HTERT RPE-1 (cell line): ENCODE data around the gene GJB4.

ENCODE experiments used
- in situ Hi-C: fragments of 300-500 bp; cut with MboI; formaldehyde crosslinking; loops from 4 replicates; pipeline ENCODE4 v1.14.3; 2020; ENCODE audit warnings: low sequenced_read_pairs

The GJB4 gene

DNA sequence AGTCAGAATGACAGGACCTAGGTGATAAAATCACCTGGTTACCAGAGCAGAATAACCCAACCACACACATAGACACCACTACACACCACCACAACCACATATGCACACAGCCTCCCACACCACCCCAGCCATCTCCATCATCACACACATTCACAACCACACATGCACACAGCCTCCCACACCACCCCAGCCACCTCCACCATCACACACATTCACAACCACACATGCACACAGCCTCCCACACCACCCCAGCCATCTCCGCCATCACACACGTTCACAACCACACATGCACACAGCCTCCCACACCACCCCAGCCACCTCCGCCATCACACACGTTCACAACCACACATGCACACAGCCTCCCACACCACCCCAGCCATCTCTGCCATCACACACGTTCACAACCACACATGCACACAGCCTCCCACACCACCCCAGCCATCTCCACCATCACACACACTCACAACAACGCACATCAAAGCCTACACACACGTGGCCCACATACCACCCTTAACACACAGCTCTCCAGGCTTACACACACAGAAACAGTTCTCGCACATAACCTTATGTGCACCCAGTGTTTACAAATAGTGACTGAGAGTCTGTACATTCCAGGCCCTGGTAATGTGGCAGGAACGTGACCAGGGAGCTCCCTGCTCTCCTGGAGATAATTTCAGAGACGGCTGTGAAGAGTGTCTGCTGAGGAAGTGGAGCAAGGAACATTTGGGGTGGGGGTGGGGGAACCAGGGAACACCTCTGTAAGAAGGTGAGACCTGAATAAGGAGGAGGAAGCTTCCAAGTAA lies 18.2 kb downstream of the GJB4 start:
- in situ Hi-C loops, result no loop called here

DNA sequence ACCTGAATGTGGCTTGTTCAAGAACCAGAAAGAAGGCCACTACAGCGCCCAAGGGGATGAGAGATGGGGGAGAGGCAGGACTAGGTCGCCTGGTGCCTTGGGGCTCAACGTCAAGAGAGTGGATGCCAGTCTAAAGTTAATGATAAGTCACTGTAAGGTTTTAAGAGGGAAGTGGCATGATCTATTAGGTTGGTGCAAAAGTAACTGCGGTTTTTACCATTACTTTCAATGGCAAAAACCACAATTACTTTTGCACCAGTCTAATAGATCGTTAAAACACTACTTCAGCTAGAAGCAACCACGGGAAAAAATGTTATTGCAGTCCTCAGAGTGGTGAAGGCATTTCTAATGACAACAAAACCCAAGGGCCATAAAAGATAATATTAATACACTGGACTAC lies 18.8 kb downstream of the GJB4 start:
- in situ Hi-C loops, result no loop called here

DNA sequence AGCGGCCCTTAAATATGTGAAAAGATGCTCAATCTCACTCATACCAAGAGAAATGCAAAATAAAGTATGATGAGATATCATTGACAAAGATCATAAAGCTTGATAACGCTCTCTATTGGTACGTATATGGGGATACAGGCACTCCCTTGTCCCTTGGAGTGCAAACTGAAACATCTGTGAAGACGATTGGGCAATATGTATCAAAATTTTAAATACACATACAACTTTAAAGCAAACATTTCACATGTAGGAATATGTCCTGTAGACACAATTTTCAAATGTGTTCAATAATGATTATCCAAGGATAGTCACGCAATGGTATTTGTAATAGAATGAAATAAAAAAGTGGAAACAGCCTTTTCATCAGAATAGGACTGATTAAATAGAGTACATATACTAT lies 19.5 kb downstream of the GJB4 start:
- in situ Hi-C loops, result no loop called here

DNA sequence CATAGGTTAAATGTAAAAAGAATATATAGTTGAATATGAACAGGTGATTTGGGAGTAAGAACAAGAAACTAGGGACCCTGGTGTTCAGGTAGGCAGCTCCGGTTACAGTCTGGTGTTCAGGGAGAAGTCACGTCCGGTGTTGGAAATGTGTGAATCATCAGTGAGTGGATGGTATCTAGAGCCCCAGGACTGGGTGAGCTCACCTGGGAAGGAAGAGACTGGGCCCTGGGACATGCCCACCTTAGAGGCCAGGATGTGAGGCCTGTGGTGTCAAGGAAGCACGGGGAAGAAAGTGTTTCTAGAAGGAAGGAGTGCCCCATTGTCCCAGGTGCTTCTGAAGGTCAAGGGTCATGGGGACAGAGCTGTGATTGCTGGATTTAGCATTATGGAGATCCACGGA lies 20.0 kb downstream of the GJB4 start:
- in situ Hi-C loops, result no loop called here

DNA sequence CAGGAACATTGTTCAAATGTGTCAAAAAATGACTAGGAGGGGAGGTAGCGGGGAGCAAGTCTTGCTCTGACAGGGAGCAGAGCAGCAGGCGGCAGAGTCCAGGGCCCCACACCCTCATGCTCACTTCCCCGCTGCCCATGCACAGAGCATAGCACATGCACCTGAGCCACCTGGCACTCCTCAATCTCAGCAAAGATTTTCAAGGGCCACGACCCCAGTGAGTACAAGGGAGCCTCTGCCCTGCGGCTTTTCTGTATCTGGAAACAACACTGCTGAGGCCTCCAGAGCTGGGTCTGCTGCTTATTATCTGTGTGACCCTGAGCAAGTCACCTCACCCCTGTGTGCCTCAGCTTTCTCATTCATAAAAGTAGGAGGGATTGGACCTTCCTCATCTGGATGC lies 20.4 kb downstream of the GJB4 start:
- in situ Hi-C loops, result no loop called here

DNA sequence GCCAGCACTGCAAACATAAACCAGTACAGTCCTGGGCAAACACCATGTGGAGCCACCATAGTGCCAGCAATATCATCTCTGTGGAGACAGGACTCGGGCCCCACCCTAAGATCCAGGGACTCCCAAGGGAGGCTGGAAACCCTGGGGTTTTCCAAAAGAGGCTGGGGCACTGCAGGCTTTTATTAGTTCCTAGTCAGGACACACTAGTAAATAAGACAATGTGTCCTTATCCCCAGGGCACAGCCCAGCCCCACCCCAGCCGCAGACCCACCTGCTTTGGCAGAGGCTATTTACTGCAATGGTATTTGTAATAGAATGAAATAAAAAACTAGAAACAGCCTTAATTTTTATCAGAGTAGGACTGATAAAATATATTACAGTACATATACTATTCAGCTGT lies 21.0 kb downstream of the GJB4 start:
- in situ Hi-C loops, result no loop called here

DNA sequence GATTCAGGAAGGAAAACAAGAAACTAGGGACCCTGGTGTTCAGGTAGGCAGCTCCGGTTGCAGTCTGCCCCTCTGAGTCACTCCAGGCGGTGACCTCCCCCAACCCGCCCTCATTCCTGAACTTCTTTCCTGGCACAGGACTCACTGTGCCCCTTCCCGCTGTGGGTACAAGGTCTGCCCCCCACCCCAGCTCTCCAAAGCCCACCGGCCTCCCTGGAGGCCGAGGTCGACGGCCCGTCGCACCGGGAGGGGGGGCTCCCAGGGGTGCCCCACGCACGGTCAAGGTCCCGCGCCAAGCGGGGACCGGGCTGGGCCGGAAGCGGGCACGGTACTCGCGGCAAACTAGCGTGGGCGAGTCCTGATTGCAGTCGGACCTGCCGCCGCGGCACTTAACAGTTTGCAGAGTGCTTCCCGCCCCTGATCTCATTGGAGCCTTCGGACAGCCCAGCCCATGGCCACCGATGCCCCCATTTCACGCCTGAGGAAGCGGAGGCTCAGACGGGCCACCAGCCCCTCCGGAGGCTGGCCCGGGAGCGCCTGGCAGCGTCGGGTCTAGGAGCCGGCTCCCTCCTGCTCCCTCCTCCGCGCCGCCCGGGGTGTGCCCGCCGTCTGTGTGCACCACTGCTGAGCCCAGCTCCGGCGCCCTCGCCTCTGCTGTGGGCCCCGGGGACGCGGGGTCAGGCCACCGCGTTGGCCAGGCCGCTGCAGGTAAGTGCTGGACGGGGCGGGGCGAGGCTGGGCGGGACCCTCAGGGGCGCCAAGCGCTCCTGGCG lies 21.7 kb downstream of the GJB4 start, which contains the start of gene GJB3:
TSS of gene GJB3 (plus strand) at position 144 of the 773 bp plus-strand sequence. CDS start 3,549 bp downstream, outside the sequence.
- in situ Hi-C loops, result no loop called here

DNA sequence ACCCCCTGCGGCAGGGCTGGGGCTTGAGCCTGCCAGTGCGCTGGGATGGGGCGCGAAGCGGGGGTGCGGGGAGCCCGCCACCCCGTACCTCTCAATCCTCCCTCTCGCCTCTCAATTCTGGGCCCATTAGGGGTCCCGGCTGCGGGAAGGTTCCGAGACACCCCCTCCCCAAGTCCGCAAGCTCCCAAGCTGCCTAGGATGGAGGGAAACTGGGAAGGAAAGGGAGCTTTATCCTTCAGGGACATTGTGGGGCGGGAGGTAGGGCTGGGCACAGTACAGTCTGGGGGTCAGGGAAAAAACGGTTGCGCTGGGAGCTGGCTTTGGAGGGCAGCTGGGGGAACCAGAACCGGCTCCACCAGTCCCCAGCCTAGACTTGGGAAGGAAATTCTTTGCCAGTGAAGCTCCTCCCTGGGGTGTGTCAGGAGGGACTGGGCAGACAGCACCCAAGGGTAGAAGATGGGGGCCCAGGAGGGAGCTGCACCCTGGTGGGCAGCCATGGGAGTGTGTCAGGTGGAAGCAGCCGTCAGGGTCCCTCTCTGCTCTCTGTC lies 22.4 kb downstream of the GJB4 start:
- in situ Hi-C loops, result no loop called here

DNA sequence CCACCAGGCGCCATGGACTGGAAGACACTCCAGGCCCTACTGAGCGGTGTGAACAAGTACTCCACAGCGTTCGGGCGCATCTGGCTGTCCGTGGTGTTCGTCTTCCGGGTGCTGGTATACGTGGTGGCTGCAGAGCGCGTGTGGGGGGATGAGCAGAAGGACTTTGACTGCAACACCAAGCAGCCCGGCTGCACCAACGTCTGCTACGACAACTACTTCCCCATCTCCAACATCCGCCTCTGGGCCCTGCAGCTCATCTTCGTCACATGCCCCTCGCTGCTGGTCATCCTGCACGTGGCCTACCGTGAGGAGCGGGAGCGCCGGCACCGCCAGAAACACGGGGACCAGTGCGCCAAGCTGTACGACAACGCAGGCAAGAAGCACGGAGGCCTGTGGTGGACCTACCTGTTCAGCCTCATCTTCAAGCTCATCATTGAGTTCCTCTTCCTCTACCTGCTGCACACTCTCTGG lies 25.2 kb downstream of the GJB4 start:
- in situ Hi-C loops, result no loop called here

DNA sequence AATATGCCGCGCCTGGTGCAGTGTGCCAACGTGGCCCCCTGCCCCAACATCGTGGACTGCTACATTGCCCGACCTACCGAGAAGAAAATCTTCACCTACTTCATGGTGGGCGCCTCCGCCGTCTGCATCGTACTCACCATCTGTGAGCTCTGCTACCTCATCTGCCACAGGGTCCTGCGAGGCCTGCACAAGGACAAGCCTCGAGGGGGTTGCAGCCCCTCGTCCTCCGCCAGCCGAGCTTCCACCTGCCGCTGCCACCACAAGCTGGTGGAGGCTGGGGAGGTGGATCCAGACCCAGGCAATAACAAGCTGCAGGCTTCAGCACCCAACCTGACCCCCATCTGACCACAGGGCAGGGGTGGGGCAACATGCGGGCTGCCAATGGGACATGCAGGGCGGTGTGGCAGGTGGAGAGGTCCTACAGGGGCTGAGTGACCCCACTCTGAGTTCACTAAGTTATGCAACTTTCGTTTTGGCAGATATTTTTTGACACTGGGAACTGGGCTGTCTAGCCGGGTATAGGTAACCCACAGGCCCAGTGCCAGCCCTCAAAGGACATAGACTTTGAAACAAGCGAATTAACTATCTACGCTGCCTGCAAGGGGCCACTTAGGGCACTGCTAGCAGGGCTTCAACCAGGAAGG lies 25.8 kb downstream of the GJB4 start:
- in situ Hi-C loops, result no loop called here

DNA sequence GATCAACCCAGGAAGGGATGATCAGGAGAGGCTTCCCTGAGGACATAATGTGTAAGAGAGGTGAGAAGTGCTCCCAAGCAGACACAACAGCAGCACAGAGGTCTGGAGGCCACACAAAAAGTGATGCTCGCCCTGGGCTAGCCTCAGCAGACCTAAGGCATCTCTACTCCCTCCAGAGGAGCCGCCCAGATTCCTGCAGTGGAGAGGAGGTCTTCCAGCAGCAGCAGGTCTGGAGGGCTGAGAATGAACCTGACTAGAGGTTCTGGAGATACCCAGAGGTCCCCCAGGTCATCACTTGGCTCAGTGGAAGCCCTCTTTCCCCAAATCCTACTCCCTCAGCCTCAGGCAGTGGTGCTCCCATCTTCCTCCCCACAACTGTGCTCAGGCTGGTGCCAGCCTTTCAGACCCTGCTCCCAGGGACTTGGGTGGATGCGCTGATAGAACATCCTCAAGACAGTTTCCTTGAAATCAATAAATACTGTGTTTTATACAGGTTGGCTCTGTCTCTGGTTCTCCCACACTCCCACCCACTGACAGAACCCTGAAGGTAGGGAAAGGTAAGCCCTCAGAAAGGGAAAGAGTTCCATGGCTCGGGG lies 26.4 kb downstream of the GJB4 start:
- in situ Hi-C loops, result no loop called here

DNA sequence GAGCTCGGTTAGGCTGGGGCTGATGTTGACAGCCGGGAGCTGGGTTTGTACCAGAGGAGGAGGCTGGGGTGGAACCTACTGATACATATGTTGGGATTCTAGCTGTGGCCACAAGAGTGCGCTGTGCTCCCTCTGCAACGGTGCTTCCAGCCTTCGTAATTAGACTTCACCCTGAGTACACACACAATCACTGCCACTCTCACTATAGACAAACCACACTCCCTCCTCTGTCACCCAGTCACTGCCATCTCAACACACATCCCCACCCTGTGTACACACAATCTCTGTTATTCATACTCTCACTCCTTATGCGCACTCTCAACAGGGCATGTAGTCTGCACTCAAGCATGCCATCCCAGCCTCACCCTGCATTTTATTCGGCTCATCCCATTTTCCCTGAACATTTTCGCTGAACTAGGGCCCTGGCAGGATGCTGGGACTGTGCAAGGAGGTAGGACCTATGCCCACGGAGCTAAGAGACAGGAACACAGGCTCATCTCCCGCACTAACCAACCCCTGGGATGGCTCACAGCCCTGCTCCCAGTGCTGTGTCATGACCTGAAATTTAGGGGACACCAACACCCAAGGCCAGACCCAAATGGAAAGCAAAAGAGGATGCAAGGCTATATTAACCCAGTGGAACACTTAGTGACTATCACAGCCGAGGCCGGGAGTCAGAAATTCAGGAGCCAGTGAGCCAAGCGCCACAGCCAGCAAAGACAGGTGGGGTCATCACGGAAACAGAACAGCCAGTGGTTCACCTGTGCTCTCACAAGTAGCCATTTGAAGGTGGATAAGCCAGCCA lies 27.2 kb downstream of the GJB4 start:
- in situ Hi-C loops, result no loop called here

DNA sequence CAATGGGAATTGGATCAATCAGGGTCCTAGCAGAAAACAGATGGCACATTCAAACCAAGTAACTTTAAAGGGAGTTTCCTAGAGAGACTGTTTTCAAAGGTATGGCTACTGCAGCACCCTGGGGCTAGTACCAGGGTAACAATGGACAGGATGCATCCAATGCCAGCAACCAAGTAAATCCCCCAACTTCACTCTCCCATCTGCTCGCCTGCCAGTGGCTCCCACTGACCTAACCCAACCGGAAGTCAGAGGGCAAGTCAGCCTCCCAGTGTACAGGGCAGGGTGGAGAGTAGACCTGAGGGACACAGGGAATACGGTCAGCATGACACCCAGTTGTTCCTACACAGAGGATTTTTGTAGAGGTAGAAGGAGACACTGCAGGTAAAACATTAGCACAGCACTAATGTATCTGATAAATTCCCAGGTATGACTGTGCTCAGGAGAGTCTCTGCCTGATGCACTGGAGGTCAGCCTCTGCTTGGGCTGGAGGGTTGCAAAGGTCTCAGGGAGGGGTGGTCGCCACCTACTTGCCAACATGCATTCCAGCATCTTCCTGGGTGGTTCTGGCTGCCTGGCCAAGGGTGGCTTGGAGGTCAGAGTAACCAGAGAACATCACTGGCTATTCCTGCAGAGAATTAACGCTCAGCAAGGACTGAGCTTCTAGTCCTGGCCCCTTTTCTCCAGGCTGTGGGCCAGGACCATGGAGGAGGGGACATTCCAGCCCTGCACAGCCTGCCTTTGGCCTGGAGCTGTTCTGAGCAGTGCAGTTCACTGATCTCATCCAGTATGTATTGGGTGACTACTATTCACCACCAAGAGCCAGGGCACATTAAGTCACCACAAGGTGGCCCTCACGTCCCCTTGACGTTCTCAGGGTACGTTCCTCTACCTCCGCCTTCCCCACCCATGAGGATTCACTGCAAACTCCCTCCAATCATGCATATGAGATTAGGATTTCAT lies 28.2 kb downstream of the GJB4 start:
- in situ Hi-C loops, result no loop called here

DNA sequence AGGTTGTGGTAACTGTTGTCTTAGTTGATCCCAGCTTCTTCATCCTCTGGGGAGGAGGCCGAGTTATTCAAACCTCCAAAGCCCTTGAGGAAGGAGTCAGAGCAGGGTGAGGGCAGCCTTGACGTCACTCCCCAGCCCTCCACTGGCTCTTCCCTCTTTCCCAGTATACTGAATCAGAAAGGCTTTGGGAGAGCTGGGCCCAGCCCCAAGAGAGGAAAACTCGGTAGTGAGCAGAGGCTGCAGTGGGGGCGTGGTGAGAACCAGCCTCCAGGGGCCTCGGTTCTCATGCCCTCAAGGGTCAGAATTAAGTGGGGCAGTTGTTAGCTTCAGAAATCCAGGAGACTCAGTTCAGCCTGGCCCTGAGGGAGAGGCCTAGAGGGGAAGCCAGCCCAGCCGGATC lies 31.4 kb downstream of the GJB4 start:
- in situ Hi-C loops, result no loop called here

DNA sequence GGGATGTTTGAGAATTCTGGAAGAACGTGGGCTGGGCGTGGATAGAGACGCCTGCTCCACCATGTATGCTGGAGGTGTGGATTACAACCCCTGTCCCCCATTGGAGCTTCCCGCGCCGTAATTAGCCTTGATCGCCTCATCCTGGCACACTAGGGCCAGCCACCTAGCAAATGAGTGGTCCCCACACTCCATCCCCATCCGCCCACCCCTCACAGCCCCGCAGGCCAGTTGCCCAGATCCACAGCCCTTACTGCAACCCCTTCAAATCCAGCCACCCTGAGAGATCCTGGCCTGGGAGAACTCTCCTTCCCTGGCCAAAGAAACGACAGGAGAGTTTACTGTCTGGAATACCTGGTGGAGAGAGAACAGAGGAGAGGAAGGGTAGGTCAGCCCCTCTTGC lies 32.9 kb downstream of the GJB4 start:
- in situ Hi-C loops, result no loop called here

DNA sequence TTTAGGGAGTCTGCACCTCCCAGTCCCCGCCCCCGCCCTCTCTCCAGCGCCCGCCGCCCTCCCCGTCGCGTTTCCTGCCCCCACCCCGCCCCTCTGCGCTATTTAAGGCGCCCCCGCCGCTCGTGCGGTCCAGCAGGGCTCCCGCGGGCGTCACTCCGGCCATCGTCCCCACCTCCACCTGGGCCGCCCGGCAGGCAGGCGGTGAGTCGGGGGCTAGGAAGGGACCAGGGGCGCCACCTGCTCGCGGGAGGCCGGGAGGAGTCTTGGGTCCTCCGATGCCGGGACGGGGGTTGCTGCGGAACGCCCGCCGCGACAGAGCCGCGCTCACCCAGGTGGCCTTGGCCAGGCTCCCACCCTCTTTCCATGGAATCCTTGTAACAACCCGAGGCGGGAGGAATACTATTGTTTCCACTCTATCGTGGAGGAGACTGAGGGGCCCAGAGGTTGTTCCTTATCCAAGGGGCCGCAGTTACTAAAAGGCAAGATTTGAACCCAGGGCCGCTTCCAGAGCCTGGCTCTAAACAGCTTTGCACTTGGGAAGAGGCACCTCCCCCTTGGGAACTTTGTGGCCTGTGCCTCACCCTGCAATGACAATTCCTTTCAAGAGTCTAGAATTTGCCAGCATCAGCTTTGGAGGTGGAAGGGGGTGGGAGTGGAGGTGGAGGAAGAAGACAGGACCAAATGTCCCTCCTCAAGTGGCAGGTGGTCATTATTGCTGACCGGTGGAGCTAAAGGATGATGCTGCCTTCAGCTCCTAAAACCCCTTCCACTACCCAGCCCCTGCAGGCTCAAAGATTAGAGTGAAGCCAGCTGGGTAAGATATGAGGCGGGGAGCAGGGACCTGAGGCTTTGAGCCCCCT lies 33.6 kb downstream of the GJB4 start, which contains the start of gene GJA4:
TSS of gene GJA4 (plus strand) at position 132 of the 860 bp plus-strand sequence. CDS start 1,215 bp downstream, outside the sequence.
- in situ Hi-C loops, result no loop called here

DNA sequence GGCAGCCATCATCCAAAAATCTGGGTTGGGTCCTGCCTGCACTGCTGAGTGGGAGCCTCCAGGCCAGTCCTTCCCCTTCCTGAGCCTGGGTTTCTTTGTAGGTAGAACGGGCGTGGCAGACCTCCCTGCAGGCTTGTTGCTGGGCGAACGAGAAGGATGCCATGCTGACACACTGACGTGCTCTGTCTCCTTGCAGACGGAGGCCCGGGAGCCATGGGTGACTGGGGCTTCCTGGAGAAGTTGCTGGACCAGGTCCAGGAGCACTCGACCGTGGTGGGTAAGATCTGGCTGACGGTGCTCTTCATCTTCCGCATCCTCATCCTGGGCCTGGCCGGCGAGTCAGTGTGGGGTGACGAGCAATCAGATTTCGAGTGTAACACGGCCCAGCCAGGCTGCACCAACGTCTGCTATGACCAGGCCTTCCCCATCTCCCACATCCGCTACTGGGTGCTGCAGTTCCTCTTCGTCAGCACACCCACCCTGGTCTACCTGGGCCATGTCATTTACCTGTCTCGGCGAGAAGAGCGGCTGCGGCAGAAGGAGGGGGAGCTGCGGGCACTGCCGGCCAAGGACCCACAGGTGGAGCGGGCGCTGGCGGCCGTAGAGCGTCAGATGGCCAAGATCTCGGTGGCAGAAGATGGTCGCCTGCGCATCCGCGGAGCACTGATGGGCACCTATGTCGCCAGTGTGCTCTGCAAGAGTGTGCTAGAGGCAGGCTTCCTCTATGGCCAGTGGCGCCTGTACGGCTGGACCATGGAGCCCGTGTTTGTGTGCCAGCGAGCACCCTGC lies 34.7 kb downstream of the GJB4 start:
- in situ Hi-C loops, result no loop called here
